DND-41 (cell line): ENCODE results near the gene TMEM184C.

Source experiments
- ATAC-seq: fragments of 200-7000 bp; cut with Tn5 transposase; 3 replicates; pipeline ENCODE4 v1.9.1; 2021; ENCODE audit warnings: low read depth; ENCODE audit not compliant: insufficient read depth
- DNase-seq: peaks from one replicate; pipeline ENCODE4 v3.0.0-alpha.2; 2020
- H2AFZ ChIP-seq: 2 replicates; pipeline ENCODE4 v1.6.0; 2012; ENCODE audit warnings: low read depth, low read length
- H3K27ac ChIP-seq: 2 replicates; pipeline ENCODE4 v1.5.1; 2012; ENCODE audit warnings: low read length, inconsistent platforms
- H3K27me3 ChIP-seq: fragments of 200-600 bp; sonication (generic); 2 replicates; pipeline ENCODE4 v1.6.0; 2012; ENCODE audit warnings: low read length, mild to moderate bottlenecking, inconsistent platforms; ENCODE audit not compliant: insufficient read depth, poor library complexity
- H3K36me3 ChIP-seq: 2 replicates; pipeline ENCODE4 v1.5.1; 2012; ENCODE audit warnings: low read length, inconsistent platforms; ENCODE audit not compliant: insufficient read depth
- H3K4me1 ChIP-seq: 2 replicates; pipeline ENCODE4 v1.5.1; 2012; ENCODE audit warnings: mild to moderate bottlenecking, low read length; ENCODE audit not compliant: insufficient read depth
- H3K4me2 ChIP-seq: 2 replicates; pipeline ENCODE4 v1.6.0; 2012; ENCODE audit warnings: mild to moderate bottlenecking, moderate library complexity, low read length, inconsistent platforms; ENCODE audit not compliant: insufficient read depth
- H3K4me3 ChIP-seq, 2 experiments: fragments of 200-600 bp in 1 of 2; shearing (Covaris generic) in 1 of 2; 2 replicates each; pipeline ENCODE4 v1.5.1; 2012 to 2016; ENCODE audit warnings: inconsistent platforms in 2 of 2, low read length in 2 of 2, mild to moderate bottlenecking in 2 of 2, low read depth in 1 of 2, moderate library complexity in 1 of 2
- H3K79me2 ChIP-seq: 2 replicates; pipeline ENCODE4 v1.6.0; 2012; ENCODE audit warnings: low read length, inconsistent platforms; ENCODE audit not compliant: insufficient read depth
- H3K9ac ChIP-seq: 2 replicates; pipeline ENCODE4 v1.6.0; 2012; ENCODE audit warnings: low read depth, mild to moderate bottlenecking, inconsistent platforms, low read length, moderate library complexity
- H3K9me3 ChIP-seq: 2 replicates; pipeline ENCODE4 v1.5.1; 2012; ENCODE audit warnings: low read length, moderate library complexity, mild to moderate bottlenecking, inconsistent platforms; ENCODE audit not compliant: insufficient read depth, severe bottlenecking
- H4K20me1 ChIP-seq: 2 replicates; pipeline ENCODE4 v1.6.0; 2012; ENCODE audit warnings: low read length; ENCODE audit not compliant: insufficient read depth
- EZH2 ChIP-seq: IDR thresholded peaks from 3 replicates; pipeline ENCODE4 v1.6.1; 2012; ENCODE audit warnings: borderline replicate concordance, low read depth, mild to moderate bottlenecking, moderate library complexity, low read length, inconsistent platforms; ENCODE audit not compliant: severe bottlenecking
- TF ChIP-seq, protein P1 (sequence below): IDR thresholded peaks from 2 replicates; pipeline ENCODE4 v1.5.1; 2012; ENCODE audit warnings: borderline replicate concordance, low read length, moderate library complexity, mild to moderate bottlenecking; ENCODE audit not compliant: poor library complexity, severe bottlenecking; ENCODE audit errors: extremely low read depth

The TMEM184C gene

GRCh38 chr4:147717878-147718277, 100.7 kb downstream of the TMEM184C start:
- Histone ChIP-seq H3K4me2 (no peak overlapping the region), H3K36me3 (no peaks in the 10 kb centered on the region), H3K9me3 (no peaks in the 10 kb centered on the region), H3K4me3 (no peak overlapping the region), H3K27me3 (no peaks in the 10 kb centered on the region), H3K27ac (no peak overlapping the region), H3K9ac (no peak overlapping the region), H3K79me2 (no peaks in the 10 kb centered on the region), H4K20me1 (no peaks in the 10 kb centered on the region), H2AFZ (no peak overlapping the region), H3K4me1 (no peaks in the 10 kb centered on the region)
- ATAC-seq (no peak), DNase-seq (no peak)
- TF ChIP-seq, protein P1, sequence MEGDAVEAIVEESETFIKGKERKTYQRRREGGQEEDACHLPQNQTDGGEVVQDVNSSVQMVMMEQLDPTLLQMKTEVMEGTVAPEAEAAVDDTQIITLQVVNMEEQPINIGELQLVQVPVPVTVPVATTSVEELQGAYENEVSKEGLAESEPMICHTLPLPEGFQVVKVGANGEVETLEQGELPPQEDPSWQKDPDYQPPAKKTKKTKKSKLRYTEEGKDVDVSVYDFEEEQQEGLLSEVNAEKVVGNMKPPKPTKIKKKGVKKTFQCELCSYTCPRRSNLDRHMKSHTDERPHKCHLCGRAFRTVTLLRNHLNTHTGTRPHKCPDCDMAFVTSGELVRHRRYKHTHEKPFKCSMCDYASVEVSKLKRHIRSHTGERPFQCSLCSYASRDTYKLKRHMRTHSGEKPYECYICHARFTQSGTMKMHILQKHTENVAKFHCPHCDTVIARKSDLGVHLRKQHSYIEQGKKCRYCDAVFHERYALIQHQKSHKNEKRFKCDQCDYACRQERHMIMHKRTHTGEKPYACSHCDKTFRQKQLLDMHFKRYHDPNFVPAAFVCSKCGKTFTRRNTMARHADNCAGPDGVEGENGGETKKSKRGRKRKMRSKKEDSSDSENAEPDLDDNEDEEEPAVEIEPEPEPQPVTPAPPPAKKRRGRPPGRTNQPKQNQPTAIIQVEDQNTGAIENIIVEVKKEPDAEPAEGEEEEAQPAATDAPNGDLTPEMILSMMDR, result no peak
- no peak for TF ChIP-seq EZH2
